Fibroblast of skin of right quadriceps (primary cell): ENCODE data around the gene ST6GALNAC6.

ENCODE experiments used
- DNase-seq: peaks from one replicate; pipeline ENCODE4 v3.0.0-alpha.2; 2013

The ST6GALNAC6 gene

GRCh38 chr9:127915801-127916719 lies 16.7 kb upstream of the ST6GALNAC6 start:
- no peak for DNase-seq

GRCh38 chr9:127915325-127915752 lies 15.9 kb upstream of the ST6GALNAC6 start:
- no peak for DNase-seq

- DNase-seq = no peak
Observed at GRCh38 chr9:127913682-127914081, 14.3 kb upstream of the ST6GALNAC6 start.

- no peak for DNase-seq
Observed at GRCh38 chr9:127912882-127913281, 13.5 kb upstream of the ST6GALNAC6 start.

GRCh38 chr9:127912296-127912695 lies 12.9 kb upstream of the ST6GALNAC6 start:
- no peak for DNase-seq

GRCh38 chr9:127910613-127911205 lies 11.3 kb upstream of the ST6GALNAC6 start:
- DNase-seq = no peak

GRCh38 chr9:127909839-127910273 lies 10.5 kb upstream of the ST6GALNAC6 start:
- no peak for DNase-seq

GRCh38 chr9:127908660-127908926 lies 9.2 kb upstream of the ST6GALNAC6 start:
- no peak for DNase-seq

DNA sequence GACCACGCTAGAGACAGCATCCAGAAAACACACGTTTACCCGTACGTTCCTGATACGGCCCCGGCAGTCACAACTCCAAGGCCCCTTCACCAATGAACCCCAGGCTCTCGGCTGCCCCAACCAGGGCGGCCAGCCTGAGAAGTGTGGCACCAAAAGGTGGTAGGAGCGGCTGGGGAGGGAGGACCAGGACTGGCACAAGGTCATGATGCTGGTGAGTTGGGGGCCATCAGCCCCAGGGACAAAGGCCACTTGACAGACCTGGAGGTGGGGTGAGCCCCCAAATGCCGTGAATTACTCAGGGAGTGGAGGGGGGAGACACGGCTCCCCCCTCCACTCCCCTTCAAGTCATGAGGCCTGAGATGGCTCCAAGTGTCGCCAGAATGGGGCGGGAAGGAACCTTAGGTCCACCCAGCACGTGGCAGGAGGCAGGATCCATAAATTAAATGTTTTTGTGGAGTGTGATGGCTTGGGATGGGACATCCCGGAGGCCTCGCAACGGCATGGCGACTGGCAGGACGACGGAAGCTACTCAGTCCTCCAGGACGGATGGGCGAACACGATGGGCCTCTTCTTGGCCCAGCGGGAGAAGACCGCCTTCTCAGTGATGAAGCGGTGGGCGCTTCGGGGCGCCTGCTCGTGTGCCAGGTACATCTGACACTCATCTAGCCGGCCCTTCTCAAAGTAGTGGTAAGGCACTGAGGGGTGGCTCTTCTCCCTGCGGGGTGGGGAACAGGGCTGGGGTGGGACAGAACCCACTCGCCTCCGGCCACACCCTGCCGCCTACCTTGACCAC lies 8.7 kb upstream of the ST6GALNAC6 start:
- no peak for DNase-seq

GRCh38 chr9:127905788-127906191 lies 6.4 kb upstream of the ST6GALNAC6 start:
- no peak for DNase-seq

DNA sequence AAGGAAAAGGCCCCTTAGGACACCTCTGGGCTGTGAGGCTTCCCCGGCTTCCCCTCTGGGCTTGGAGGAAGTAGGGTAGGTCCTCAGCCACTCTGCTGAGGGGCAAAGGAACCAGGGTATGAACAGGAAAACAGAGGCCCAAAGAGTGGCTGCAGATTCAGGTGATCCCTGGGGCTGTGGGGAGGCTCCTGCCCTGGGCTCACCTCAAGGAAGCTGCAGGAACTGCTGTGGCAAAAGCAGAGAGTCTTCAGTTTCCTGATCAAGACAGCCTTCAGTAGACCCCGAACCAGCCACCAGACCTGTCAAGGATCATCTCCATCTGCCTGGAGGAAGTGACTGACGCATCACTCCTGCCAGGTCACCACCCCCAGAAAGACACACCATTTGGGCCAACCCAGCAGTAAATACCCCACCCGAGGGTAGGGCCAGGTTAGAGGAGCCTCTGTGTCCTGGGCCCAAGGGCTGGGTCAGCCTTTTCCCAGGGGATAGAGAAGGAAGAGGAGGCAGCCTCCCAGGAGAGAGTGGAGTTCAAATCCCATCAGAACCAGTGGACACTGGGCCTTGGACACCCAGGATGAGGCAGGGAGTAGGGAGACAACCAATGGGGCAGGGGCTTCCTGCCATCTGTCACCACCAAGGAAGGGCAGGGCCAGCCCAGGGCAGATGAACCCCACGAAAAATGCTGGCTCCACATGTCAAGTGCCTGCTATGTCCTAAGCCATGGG lies 5.8 kb upstream of the ST6GALNAC6 start:
- no peak for DNase-seq

- DNase-seq = no peak
Observed at GRCh38 chr9:127904561-127905003, 5.2 kb upstream of the ST6GALNAC6 start.

GRCh38 chr9:127903557-127904475 lies 4.4 kb upstream of the ST6GALNAC6 start:
- DNase-seq = no peak

- DNase-seq = peak; percentile 90
Observed at GRCh38 chr9:127898433-127899127, 823 bp downstream of the ST6GALNAC6 start.

GRCh38 chr9:127897193-127897692 lies 2.2 kb downstream of the ST6GALNAC6 start:
- peak; percentile 81 for DNase-seq

DNA sequence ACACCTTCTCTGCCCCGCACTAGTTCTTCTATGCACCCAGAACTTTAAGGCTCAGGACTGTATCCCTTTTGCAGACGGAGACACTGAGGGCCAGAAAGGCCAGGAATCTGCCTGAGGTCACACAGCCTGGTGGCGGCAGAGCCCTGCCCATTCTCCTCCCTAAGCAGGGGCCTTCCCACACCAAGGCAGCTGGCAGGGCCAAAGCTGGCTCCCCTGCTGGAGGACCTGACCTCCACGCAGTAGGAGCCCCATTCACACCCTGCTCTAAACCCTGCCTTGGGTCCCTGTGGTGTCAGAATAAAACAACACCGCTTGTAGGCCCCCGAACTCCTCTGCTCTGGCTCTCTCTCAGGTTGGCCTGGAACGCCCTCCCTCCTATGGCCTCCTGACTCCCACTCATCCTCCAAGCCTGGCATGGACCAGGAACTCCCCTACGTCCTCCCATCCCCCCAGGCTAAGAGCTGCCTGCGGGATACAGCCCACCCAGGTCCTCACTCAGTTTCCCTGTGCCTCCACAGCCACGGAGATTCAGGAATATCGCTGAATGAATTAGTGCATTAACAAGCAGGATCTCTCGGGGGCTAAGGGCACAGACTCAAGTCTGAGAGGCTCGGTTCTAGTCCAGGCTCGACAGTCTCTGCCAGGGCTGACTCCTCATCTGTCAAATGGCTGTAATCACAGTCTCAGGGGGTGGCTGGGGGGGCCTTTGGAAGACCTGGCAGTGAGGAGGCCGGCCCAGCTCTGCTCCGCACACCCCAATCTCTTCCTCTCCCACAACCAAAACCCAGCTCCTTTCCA lies 2.8 kb downstream of the ST6GALNAC6 start:
- DNase-seq = no peak

DNA sequence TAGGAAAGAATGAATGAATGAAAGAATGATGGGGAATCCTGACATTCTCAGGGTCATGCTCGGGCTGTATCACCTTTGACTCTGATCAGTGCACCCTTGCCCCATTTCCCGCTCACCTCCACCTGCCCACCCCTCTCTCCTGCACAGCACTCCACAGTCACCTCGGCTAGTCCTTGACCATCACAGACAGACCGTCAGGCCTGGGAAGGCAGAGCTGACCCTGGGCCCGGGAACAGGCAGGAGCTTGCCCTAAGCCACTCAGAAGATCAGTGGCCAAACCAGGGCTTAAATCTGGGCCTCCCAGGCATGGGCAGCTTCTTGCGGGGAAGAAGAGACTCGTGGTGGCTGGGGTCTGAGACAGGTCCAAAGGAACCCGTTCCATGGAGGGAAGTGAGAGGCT lies 3.6 kb downstream of the ST6GALNAC6 start:
- DNase-seq = no peak

DNA sequence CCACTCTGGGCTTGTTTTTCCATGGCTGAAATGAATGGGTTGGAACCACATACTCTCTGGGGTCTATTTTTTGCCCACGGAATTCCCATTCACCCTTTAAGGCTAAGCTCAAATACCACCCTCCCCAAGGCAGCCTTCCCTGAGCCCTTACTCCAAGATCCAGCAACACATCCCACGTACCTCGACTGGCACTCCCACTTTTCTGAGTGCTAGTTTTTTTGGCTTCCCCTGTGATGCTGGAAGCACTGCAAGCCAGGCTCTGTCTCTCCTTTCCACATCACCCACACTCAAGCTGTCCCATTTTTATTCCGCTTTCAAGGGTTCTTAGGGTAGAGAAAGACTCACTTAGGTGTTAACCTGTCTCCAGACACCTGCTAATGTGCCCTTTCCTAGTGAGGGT lies 6.0 kb downstream of the ST6GALNAC6 start:
- no peak for DNase-seq

DNA sequence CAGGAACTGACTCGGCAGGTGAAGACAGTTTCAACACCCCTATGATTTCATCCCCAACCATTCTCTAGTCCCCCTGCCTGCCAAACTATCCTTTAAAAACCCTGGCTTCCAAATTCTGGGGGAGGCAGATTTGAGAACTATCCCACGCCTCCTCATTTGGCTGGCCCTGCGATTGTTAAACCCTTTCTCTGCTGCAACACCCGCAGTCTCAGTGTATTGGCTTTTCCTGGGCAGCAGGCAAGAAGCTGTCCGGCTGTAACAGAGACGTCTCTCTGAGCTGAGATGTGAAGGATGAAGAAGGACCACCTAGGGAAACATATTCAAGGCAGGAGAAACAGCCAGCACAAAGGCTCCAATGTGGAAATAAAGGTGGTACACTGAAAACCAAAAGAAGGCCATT lies 6.6 kb downstream of the ST6GALNAC6 start:
- DNase-seq = no peak

GRCh38 chr9:127890053-127890452 lies 9.3 kb downstream of the ST6GALNAC6 start:
- no peak for DNase-seq
